IMR-90 (cell line): ENCODE results near the gene RTL1. TPM values are rescaled to one million over a fixed set of nuclear protein-coding genes. Genes with fewer than 3 reads are reported as not detected.

Experiments used
- ATAC-seq: fragments of 200-7000 bp; cut with Tn5 transposase; 2 replicates; pipeline ENCODE4 v1.9.1; 2020; ENCODE audit warnings: low read depth, mild to moderate bottlenecking, moderate library complexity
- BruUV-seq: library from RNA; stranded (reverse); fragments of 400-500 nt; replicated peaks from 2 replicates; lab custom pipeline; 2021; lab: Mats Ljungman, UMichigan
- CTCF ChIA-PET: fragments of 300-600 bp; formaldehyde crosslinking; extraction: SDS; loops from one replicate; lab custom pipeline; 2021; ENCODE audit warnings: antibody characterized with exemption; lab: Yijun Ruan, JAX
- POLR2A ChIA-PET: fragments of 300-600 bp; sonication (Branson Sonifier 250); formaldehyde crosslinking; loops from one replicate; lab custom pipeline; 2022; ENCODE audit warnings: antibody characterized with exemption; ENCODE audit not compliant: unreplicated experiment; lab: Charles Lee
- DNase-seq: peaks from one replicate; pipeline ENCODE4 v3.0.0; 2013
- H2AFZ ChIP-seq: replicated peaks from 2 replicates; pipeline ENCODE3; 2013; ENCODE audit warnings: low read length, mild to moderate bottlenecking; ENCODE audit not compliant: poor library complexity
- H2AK5ac ChIP-seq: 2 replicates; pipeline ENCODE4 v1.6.1; 2013; ENCODE audit warnings: low read depth, low read length, inconsistent platforms
- H2AK9ac ChIP-seq: replicated peaks from 2 replicates; pipeline ENCODE3; 2013; ENCODE audit warnings: mild to moderate bottlenecking, low read depth, low read length, moderate library complexity; ENCODE audit not compliant: poor library complexity
- H2BK120ac ChIP-seq: 2 replicates; pipeline ENCODE4 v1.6.1; 2013; ENCODE audit warnings: low read depth, low read length, inconsistent platforms
- H2BK15ac ChIP-seq: 3 replicates; pipeline ENCODE4 v1.6.1; 2013; ENCODE audit warnings: low read depth, low read length, inconsistent platforms
- H2BK20ac ChIP-seq: 2 replicates; pipeline ENCODE4 v1.6.1; 2013; ENCODE audit warnings: low read depth, mild to moderate bottlenecking, inconsistent platforms, low read length, moderate library complexity
- H2BK5ac ChIP-seq: 2 replicates; pipeline ENCODE4 v1.6.1; 2013; ENCODE audit warnings: mild to moderate bottlenecking, low read depth, low read length, inconsistent platforms; ENCODE audit not compliant: poor library complexity, severe bottlenecking
- H3K14ac ChIP-seq: replicated peaks from 2 replicates; pipeline ENCODE4 v1.6.1; 2013; ENCODE audit warnings: low read depth, low read length, inconsistent platforms
- H3K18ac ChIP-seq: 2 replicates; pipeline ENCODE4 v1.6.1; 2013; ENCODE audit warnings: low read depth, low read length, control low read depth
- H3K23ac ChIP-seq: 2 replicates; pipeline ENCODE4 v1.6.1; 2013; ENCODE audit warnings: low read depth, low read length, inconsistent platforms
- H3K27ac ChIP-seq: 2 replicates; pipeline ENCODE4 v1.5.1; 2013; ENCODE audit warnings: mild to moderate bottlenecking, control low read depth, low read length; ENCODE audit not compliant: insufficient read depth
- H3K27me3 ChIP-seq: 2 replicates; pipeline ENCODE4 v1.6.1; 2013; ENCODE audit warnings: low read length; ENCODE audit not compliant: control insufficient read depth, insufficient read depth
- H3K36me3 ChIP-seq: 2 replicates; pipeline ENCODE4 v1.6.1; 2013; ENCODE audit warnings: low read length, mixed read lengths; ENCODE audit not compliant: control insufficient read depth, insufficient read depth
- H3K4ac ChIP-seq: 2 replicates; pipeline ENCODE4 v1.6.1; 2013; ENCODE audit warnings: low read depth, low read length, inconsistent platforms
- H3K4me1 ChIP-seq: 2 replicates; pipeline ENCODE4 v1.6.1; 2013; ENCODE audit warnings: low read length, mixed read lengths; ENCODE audit not compliant: control insufficient read depth, insufficient read depth
- H3K4me2 ChIP-seq: 2 replicates; pipeline ENCODE4 v1.6.1; 2013; ENCODE audit warnings: low read depth, mild to moderate bottlenecking, control low read depth, low read length, moderate library complexity
- H3K4me3 ChIP-seq: 2 replicates; pipeline ENCODE4 v1.5.1; 2013; ENCODE audit warnings: low read depth, mild to moderate bottlenecking, control low read depth, low read length, moderate library complexity; ENCODE audit not compliant: insufficient read depth
- H3K56ac ChIP-seq: 2 replicates; pipeline ENCODE4 v1.6.1; 2013; ENCODE audit warnings: low read length, inconsistent platforms; ENCODE audit not compliant: insufficient read depth; ENCODE audit errors: extremely low read depth
- H3K79me1 ChIP-seq, 2 experiments: 2 replicates each; pipeline ENCODE4 v1.6.1; 2013; ENCODE audit warnings: low read length in 2 of 2, inconsistent platforms in 1 of 2, low read depth in 1 of 2
- H3K9ac ChIP-seq: 2 replicates; pipeline ENCODE4 v1.6.1; 2013; ENCODE audit warnings: low read depth, low read length, control low read depth
- H3K9me1 ChIP-seq: 2 replicates; pipeline ENCODE4 v1.6.1; 2013; ENCODE audit warnings: low read length, inconsistent platforms; ENCODE audit not compliant: insufficient read depth
- H3K9me3 ChIP-seq: 2 replicates; pipeline ENCODE4 v1.6.1; 2013; ENCODE audit warnings: low read length; ENCODE audit not compliant: control insufficient read depth, insufficient read depth
- H4K20me1 ChIP-seq: 2 replicates; pipeline ENCODE4 v1.6.1; 2013; ENCODE audit warnings: low read length, inconsistent platforms; ENCODE audit not compliant: insufficient read depth
- H4K5ac ChIP-seq: 2 replicates; pipeline ENCODE4 v1.6.1; 2013; ENCODE audit warnings: mild to moderate bottlenecking, low read depth, low read length, control low read depth
- H4K8ac ChIP-seq, 2 experiments: 2 replicates each; pipeline ENCODE4 v1.6.1; 2013; ENCODE audit warnings: low read depth in 2 of 2, low read length in 2 of 2, control low read depth in 1 of 2, inconsistent platforms in 1 of 2
- H4K91ac ChIP-seq: 2 replicates; pipeline ENCODE4 v1.6.1; 2013; ENCODE audit warnings: low read depth, low read length, inconsistent platforms; ENCODE audit not compliant: insufficient read depth
- BHLHE40 ChIP-seq: fragments of 150-350 bp; IDR thresholded peaks from 2 replicates; pipeline ENCODE4 v1.6.1; 2016; ENCODE audit warnings: mild to moderate bottlenecking, low read depth, low read length
- CEBPB ChIP-seq: IDR thresholded peaks from 2 replicates; pipeline ENCODE4 v1.6.1; 2012; ENCODE audit warnings: low read depth, low read length, improper control_type of control experiment
- CHD1 ChIP-seq: IDR thresholded peaks from 2 replicates; pipeline ENCODE4 v1.6.1; 2012; ENCODE audit warnings: low read depth, low read length, improper control_type of control experiment
- ELK1 ChIP-seq: fragments of 150-350 bp; IDR thresholded peaks from 2 replicates; pipeline ENCODE4 v1.6.1; 2016; ENCODE audit warnings: low read depth, mild to moderate bottlenecking, low read length, moderate library complexity, borderline replicate concordance
- FOS ChIP-seq: fragments of 150-350 bp; IDR thresholded peaks from 2 replicates; pipeline ENCODE4 v1.6.1; 2016; ENCODE audit warnings: low read depth, low read length
- MAFK ChIP-seq: IDR thresholded peaks from 2 replicates; pipeline ENCODE4 v1.6.1; 2012; ENCODE audit warnings: low read depth, low read length, improper control_type of control experiment
- MAZ ChIP-seq: IDR thresholded peaks from 2 replicates; pipeline ENCODE4 v1.6.1; 2012; ENCODE audit warnings: low read depth, mild to moderate bottlenecking, low read length, improper control_type of control experiment, moderate library complexity, borderline replicate concordance
- MXI1 ChIP-seq: IDR thresholded peaks from 2 replicates; pipeline ENCODE4 v1.6.1; 2012; ENCODE audit warnings: low read depth, mild to moderate bottlenecking, low read length, moderate library complexity, borderline replicate concordance
- NFE2L2 ChIP-seq: fragments of 150-350 bp; IDR thresholded peaks from 2 replicates; pipeline ENCODE4 v1.6.1; 2016; ENCODE audit warnings: low read depth, mild to moderate bottlenecking, low read length
- POLR2A ChIP-seq: IDR thresholded peaks from 2 replicates; pipeline ENCODE4 v1.6.1; 2012; ENCODE audit warnings: mild to moderate bottlenecking, low read depth, low read length
- RAD21 ChIP-seq: IDR thresholded peaks from 2 replicates; pipeline ENCODE4 v1.6.1; 2012; ENCODE audit warnings: low read length, improper control_type of control experiment
- RCOR1 ChIP-seq: IDR thresholded peaks from 2 replicates; pipeline ENCODE4 v1.6.1; 2012; ENCODE audit warnings: mild to moderate bottlenecking, low read length, improper control_type of control experiment; ENCODE audit not compliant: insufficient replicate concordance
- RFX5 ChIP-seq: IDR thresholded peaks from 2 replicates; pipeline ENCODE4 v1.8.0; 2012; ENCODE audit warnings: low read depth, mild to moderate bottlenecking, low read length, moderate library complexity
- SMC3 ChIP-seq: fragments of 150-350 bp; IDR thresholded peaks from 2 replicates; pipeline ENCODE4 v1.6.1; 2016; ENCODE audit warnings: low read depth, mild to moderate bottlenecking, antibody characterized with exemption, low read length, moderate library complexity
- WGBS, 2 experiments: methylation state at CpG; one replicate each; pipeline versions ENCODE4 v1.1.5 to v1.1.7; 2013; ENCODE audit warnings: missing lambda C conversion rate in 2 of 2; ENCODE audit not compliant: insufficient read length in 1 of 2; ENCODE audit errors: extremely low coverage in 2 of 2; 5-methylcytosine and 5-hydroxymethylcytosine counted together
- dilution Hi-C: fragments of 300-500 bp; cut with HindIII; formaldehyde crosslinking; loops from one replicate; pipeline ENCODE4 v1.14.3; 2018; ENCODE audit warnings: low sequenced_read_pairs; ENCODE audit not compliant: unreplicated experiment
- in situ Hi-C: fragments of 300-500 bp; cut with MboI; formaldehyde crosslinking; loops from 3 replicates; pipeline ENCODE4 v1.14.3; 2019; ENCODE audit warnings: low sequenced_read_pairs, inconsistent platforms, mixed read lengths
- intact Hi-C: fragments of 100-400 bp; cut with micrococcal nuclease; formaldehyde crosslinking; loops from 2 replicates; pipeline ENCODE4 v1.10.0; 2022
- polyA plus RNA-seq, 3 experiments: library from polyadenylated mRNA; depleted of rRNA; stranded (reverse); fragments of >200 nt; gene quantifications; 2 replicates each; pipeline ENCODE4 v1.2.3, GENCODE V29; 2012; ENCODE audit warnings: low replicate concordance in 1 of 3
- total RNA-seq: library from RNA; depleted of rRNA; stranded (reverse); fragments of >200 nt; gene quantifications from 2 replicates; pipeline ENCODE4 v1.2.3, GENCODE V29; 2012
- TF ChIP-seq, protein P1 (sequence below): fragments of 150-350 bp; IDR thresholded peaks from 2 replicates; pipeline ENCODE4 v1.6.1; 2017; ENCODE audit warnings: mild to moderate bottlenecking, antibody characterized with exemption, low read length, low read depth

The RTL1 gene
- total and polyA plus RNA-seq, 2 of the 4 experiments (the other 2 are of a cell fraction), result not detected

- Histone ChIP-seq H2AK9ac (no peak overlapping the region), H2AK5ac (no peak overlapping the region), H4K5ac (no peak overlapping the region), H3K27me3 (no peaks in the 10 kb centered on the region), H4K91ac (no peak overlapping the region), H3K4me2 (no peak overlapping the region), H3K9ac (no peak overlapping the region), H4K20me1 (peaks cover 99% of the 10 kb centered on the region), H3K36me3 (peaks cover 62% of the 10 kb centered on the region), H3K79me1 (peaks cover 5 to 81% of the 10 kb centered on the region in 2 experiments; a peak in 3 of 4 replicates), H3K14ac (no peak overlapping the region), H2BK120ac (no peak overlapping the region), H3K27ac (no peak overlapping the region), H3K4ac (no peak overlapping the region), H3K56ac (no peak overlapping the region), H4K8ac (no peak overlapping the region), H2BK5ac (no peak overlapping the region), H3K4me3 (no peak overlapping the region), H3K4me1 (no peaks in the 10 kb centered on the region; the same call in none of the 2 replicates), H2BK20ac (no peak overlapping the region), H3K9me1 (no peaks in the 10 kb centered on the region; the same call in none of the 2 replicates), H3K9me3 (no peaks in the 10 kb centered on the region), H2AFZ (no peak overlapping the region), H2BK15ac (no peak overlapping the region), H3K18ac (no peak overlapping the region), H3K23ac (no peak overlapping the region)
- no peak for TF ChIP-seq FOS
- no peak for TF ChIP-seq RFX5
- TF ChIP-seq ELK1, result no peak
- no peak for TF ChIP-seq RAD21
- TF ChIP-seq CHD1, result no peak
- TF ChIP-seq CEBPB, result no peak
- no peak for TF ChIP-seq NFE2L2
- TF ChIP-seq MXI1, result no peak
- TF ChIP-seq, protein P1, sequence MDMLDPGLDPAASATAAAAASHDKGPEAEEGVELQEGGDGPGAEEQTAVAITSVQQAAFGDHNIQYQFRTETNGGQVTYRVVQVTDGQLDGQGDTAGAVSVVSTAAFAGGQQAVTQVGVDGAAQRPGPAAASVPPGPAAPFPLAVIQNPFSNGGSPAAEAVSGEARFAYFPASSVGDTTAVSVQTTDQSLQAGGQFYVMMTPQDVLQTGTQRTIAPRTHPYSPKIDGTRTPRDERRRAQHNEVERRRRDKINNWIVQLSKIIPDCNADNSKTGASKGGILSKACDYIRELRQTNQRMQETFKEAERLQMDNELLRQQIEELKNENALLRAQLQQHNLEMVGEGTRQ, result no peak
- TF ChIP-seq MAFK, result no peak
- no peak for TF ChIP-seq RCOR1
- TF ChIP-seq BHLHE40, result no peak
- TF ChIP-seq SMC3, result no peak
- no peak for TF ChIP-seq POLR2A
- no peak for TF ChIP-seq MAZ
- CTCF ChIA-PET, result no interaction called here
- ATAC-seq (no peak), DNase-seq (no peak)
- dilution Hi-C loops, result no loop called here
- 80% methylated on average over 2 of the region's 2 CpGs; no CpG with 5 or more reads in 1 of the 2 experiments for WGBS, 2 experiments
- in situ Hi-C loops, result no loop called here
- no TSS peak for BruUV-seq
- intact Hi-C loops, result no loop called here
- POLR2A ChIA-PET, result no interaction called here
Measured at GRCh38 chr14:100862793-100863192, 40.7 kb downstream of the RTL1 start.
